Astrocyte (in vitro differentiated cells and primary cell): ENCODE results near the gene DNAJC16.

Experiments
- EZH2 ChIP-seq: IDR thresholded peaks from 2 replicates; pipeline ENCODE4 v1.6.1; 2012; ENCODE audit warnings: mild to moderate bottlenecking, low read length, inconsistent platforms; ENCODE audit not compliant: insufficient read depth
- TF ChIP-seq, protein P1 (sequence below): IDR thresholded peaks from 2 replicates; pipeline ENCODE4 v1.5.1; 2011; ENCODE audit warnings: low read depth, mild to moderate bottlenecking, inconsistent platforms, low read length, moderate library complexity; ENCODE audit not compliant: insufficient read depth

- TF ChIP-seq, protein P1, sequence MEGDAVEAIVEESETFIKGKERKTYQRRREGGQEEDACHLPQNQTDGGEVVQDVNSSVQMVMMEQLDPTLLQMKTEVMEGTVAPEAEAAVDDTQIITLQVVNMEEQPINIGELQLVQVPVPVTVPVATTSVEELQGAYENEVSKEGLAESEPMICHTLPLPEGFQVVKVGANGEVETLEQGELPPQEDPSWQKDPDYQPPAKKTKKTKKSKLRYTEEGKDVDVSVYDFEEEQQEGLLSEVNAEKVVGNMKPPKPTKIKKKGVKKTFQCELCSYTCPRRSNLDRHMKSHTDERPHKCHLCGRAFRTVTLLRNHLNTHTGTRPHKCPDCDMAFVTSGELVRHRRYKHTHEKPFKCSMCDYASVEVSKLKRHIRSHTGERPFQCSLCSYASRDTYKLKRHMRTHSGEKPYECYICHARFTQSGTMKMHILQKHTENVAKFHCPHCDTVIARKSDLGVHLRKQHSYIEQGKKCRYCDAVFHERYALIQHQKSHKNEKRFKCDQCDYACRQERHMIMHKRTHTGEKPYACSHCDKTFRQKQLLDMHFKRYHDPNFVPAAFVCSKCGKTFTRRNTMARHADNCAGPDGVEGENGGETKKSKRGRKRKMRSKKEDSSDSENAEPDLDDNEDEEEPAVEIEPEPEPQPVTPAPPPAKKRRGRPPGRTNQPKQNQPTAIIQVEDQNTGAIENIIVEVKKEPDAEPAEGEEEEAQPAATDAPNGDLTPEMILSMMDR: no peak
- no peak for TF ChIP-seq EZH2
Observed at GRCh38 chr1:15558516-15558915, 31.9 kb downstream of the DNAJC16 start.
